Fibroblast of skin of abdomen (primary cell): Measurements from ENCODE around the gene RPS6KA4.

ENCODE experiments used
- DNase-seq: peaks from one replicate; pipeline ENCODE4 v3.0.0-alpha.2; 2013

Gene RPS6KA4

DNA sequence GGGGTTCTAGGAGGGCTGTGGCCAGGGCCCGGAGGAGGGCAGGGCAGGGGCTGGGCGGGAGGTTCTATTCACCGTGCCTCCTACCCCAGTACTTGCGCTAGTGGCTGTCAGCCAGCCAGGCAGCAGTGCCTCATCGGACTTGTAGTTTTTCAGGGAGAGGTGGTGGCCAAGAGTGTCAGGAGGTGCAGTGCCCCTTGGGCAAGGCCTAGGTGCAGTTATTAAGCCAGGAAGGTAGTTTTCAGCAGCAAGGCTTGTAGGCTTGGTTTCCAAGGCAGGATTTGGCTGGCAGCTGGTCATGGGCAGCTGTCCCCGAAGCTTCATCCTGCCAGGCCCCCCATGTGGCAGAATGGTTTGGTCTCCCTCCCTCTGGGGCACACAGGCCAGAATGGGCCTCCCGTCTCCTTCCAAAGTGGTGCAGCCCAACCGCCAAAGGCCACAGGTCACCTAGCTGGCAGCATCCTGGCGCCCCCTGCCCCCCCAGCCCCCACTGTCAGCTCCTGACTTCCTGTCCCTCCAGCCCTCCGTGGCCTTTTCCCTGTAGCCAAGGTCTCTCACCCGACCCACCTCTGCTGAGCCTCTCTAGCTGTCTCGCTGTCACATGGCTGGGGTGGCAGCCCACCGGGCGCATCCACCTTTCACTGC is 10.5 kb upstream of the RPS6KA4 start:
- no peak for DNase-seq

- no peak for DNase-seq
Measured at GRCh38 chr11:64349025-64349387, 10.0 kb upstream of the RPS6KA4 start.

GRCh38 chr11:64349404-64349803 is 9.6 kb upstream of the RPS6KA4 start:
- DNase-seq: no peak

- DNase-seq: no peak
Measured at GRCh38 chr11:64351136-64351631, 7.8 kb upstream of the RPS6KA4 start.

GRCh38 chr11:64352099-64352994 is 6.6 kb upstream of the RPS6KA4 start:
- DNase-seq: no peak

- DNase-seq: no peak
Measured at GRCh38 chr11:64352995-64353714, 5.8 kb upstream of the RPS6KA4 start.

DNA sequence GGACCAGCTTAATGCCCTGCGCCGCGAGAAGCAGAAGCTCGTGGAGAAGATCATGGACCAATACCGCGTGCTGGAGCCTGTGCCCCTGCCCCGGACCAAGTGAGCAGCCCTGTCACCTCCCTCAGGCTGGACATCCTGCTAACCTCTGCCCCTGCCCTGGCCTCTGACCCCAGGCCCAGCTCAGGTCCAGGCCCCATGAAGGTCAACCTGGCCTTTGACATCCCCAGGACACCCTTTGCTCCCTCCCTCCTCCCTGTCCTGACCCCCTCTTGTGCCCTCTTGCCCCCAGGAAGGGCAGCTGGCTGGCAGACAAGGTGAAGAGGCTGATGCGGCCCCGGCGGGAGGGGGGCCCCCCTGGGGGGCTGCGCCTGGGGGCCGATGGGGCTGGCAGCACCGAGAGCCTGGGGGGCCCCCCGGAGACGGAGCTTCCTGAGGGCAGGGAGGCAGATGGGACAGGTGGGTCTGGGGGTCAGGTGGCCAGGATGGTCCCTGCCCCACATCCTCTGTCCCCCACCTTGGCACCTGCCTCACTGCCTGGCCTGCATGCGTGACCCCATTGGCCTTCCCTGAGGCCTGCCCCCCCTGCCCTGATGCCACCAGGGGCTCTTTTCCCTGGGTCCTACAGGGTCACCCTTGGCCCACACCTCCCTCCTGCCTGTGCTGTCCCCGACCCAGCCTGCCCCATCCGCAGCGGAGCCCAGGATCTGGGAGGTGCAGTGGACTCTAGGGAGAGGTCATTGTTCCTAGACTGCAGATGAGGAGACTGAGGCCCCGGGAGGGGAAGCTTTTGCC is 5.1 kb upstream of the RPS6KA4 start:
- DNase-seq: no peak

GRCh38 chr11:64355078-64355940 is 3.7 kb upstream of the RPS6KA4 start:
- DNase-seq: peak; percentile 83

- peak; percentile 36 for DNase-seq
Measured at GRCh38 chr11:64356498-64357411, 2.2 kb upstream of the RPS6KA4 start.

GRCh38 chr11:64357446-64357845 is 1.5 kb upstream of the RPS6KA4 start:
- DNase-seq: no peak

GRCh38 chr11:64357904-64358535 is 942 bp upstream of the RPS6KA4 start:
- DNase-seq: no peak

DNA sequence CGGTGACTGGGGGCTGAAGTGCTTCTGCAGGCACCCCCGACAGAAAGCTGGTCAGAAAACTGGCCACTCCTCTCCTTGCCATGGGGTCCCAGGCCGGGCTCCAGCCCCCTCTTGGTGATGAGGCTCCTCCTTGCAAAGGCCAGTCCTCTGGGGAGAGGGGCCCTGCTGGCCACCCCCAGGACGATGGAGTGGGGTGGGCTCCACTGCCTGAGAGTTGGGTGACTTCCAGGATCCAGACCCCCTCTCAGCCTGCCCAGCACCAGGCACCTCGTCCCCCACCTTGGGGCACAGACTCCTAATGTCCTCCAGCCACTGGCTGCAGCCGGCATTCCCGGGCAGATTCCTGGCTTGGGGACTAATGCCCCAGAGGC is 441 bp upstream of the RPS6KA4 start:
- DNase-seq: no peak

DNA sequence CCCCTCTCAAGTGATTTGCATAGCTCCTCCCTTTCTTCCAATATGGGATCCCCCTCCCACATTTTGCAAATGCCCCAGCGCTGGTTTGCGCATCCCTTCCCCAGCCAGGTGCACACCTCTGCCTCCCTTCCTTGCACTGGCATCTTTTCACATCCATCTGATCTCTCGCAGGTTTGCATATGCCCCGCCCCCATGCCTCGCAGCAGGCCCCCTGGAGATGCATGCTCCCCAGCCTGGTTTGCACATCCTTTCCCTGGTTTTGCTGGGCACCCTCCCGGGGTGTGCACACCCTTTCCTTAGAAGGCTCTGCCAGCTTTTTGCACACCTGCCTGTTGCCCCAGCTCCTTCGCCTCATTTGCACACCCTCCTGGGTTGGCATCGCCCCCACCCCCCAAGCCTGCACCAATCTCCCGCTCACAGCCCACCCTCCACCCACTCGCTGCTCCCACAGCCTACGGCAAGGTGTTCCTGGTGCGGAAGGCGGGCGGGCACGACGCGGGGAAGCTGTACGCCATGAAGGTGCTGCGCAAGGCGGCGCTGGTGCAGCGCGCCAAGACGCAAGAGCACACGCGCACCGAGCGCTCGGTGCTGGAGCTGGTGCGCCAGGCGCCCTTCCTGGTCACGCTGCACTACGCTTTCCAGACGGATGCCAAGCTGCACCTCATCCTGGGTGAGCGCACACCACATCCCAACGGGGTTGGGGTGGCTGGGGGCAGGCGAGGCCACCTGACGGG is 917 bp downstream of the RPS6KA4 start:
- no peak for DNase-seq

DNA sequence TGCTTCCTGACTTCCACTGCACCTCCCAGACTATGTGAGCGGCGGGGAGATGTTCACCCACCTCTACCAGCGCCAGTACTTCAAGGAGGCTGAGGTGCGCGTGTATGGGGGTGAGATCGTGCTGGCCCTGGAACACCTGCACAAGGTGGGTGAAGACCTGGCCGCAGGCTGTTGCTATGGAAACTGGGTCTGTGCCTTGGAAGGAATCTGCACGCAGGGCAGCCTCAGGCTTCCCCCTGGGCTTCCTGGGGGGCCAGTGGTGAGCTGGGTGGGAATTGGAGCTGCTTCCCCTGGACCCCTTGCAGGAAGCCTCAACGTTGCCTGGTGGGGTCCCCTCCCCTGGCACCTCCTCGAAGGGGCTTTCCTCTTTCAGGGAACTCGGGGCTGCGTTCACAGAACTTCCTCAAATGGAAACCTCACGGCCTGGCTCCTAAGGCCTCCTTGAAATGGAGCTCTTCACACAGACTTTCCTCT is 1.5 kb downstream of the RPS6KA4 start:
- no peak for DNase-seq

DNA sequence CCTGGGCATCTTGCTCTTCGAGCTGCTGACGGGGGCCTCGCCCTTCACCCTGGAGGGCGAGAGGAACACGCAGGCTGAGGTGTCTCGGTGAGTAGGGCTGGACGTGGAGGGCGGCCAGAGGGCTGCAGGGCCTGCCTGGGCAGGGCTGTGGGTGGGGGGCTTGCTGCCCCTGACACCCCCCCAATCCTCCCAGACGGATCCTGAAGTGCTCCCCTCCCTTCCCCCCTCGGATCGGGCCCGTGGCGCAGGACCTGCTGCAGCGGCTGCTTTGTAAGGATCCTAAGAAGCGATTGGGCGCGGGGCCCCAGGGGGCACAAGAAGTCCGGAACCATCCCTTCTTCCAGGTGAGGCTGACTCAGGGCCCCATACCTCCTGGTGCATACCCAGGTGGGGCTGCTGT is 2.7 kb downstream of the RPS6KA4 start:
- DNase-seq: no peak

DNA sequence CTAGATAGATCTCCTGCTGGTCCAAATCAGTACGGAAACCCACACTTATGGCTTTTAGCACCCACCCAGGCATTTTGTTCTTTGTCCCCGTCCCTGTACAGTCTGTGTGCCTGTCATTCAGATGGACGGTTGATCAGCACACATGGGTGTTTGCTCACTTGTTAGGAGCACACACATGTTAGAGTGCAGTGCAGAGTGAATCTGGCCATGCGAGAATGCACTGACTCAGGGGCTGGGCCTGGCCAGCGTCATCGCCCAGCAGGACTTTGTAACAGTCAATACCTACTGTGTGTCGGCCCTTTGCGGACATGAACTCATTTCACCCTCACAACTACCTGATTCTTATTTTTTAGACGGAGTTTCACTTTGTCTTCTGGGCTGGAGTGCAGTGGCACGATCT is 3.4 kb downstream of the RPS6KA4 start:
- no peak for DNase-seq

DNA sequence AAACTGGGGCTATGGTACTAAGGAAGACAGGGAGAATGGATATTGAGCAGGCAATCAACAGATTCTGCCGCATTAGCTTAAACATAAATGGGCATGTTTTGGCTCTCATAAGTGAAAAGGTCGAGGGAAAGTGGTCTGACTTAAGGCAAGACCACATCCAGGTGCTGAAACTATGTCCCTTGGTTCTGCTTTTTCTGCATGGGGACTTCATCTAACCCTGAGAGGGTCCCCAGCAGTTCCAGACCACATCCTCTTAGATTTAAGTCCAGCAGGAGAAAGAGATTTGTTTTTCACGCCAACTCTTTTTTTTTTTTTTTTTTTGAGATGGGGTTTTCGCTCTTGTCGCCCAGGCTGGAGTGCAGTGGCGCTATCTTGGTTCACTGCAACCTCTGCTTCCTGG is 5.5 kb downstream of the RPS6KA4 start:
- DNase-seq: no peak

- no peak for DNase-seq
Measured at GRCh38 chr11:64364911-64365310, 5.9 kb downstream of the RPS6KA4 start.

- no peak for DNase-seq
Measured at GRCh38 chr11:64366751-64367150, 7.8 kb downstream of the RPS6KA4 start.
